ENCODE data around the gene PAAF1. TPM values are rescaled to one million over a fixed set of nuclear protein-coding genes. Genes with fewer than 3 reads are reported as not detected.

Gene PAAF1
- total and polyA plus RNA-seq, 2 of the 13 experiments (the other 11 are each of a cell fraction or from before 2014, with no cell fraction given) = 13.5 to 28.8 TPM

GRCh38 chr11:73950869-73951710, 74.3 kb downstream of the PAAF1 start, which contains the start of gene DNAJB13 (continued):
- TF ChIP-seq ZBTB40 (IDR thresholded peaks at IDR 0.05) (no peak), ZBTB40 (CRISPR knock-in tag; IDR thresholded peaks at IDR 0.05) (no peak), AGO2 (optimal IDR thresholded peaks at IDR 0.05; ENCODE audit: low read depth, low read length) (no peak), FOXK1 (CRISPR knock-in tag; IDR thresholded peaks at IDR 0.05; ENCODE audit: borderline replicate concordance, low read depth) (peak; percentile 56; the same call in 1 of the 2 replicates), HDAC1 (CRISPR knock-in tag; IDR thresholded peaks at IDR 0.05) (peak; percentile 79), TARDBP (CRISPR knock-in tag; IDR thresholded peaks at IDR 0.05) (peak; percentile 51; the same call in 1 of the 2 replicates), FOXA3 (CRISPR knock-in tag; IDR thresholded peaks at IDR 0.05) (0 out of 2 replicates have a peak, but pooled peaks have one; percentile 18), ATF7 (IDR thresholded peaks at IDR 0.05) (no peak), ATF7 (CRISPR knock-in tag; IDR thresholded peaks at IDR 0.05) (no peak), SATB2 (CRISPR knock-in tag; IDR thresholded peaks at IDR 0.05) (no peak), IRF9 (CRISPR knock-in tag; IDR thresholded peaks at IDR 0.05; ENCODE audit: borderline replicate concordance) (no peak), PHF21A (CRISPR knock-in tag; IDR thresholded peaks at IDR 0.05) (peak; percentile 31; the same call in 1 of the 2 replicates), ZNF629 (CRISPR knock-in tag; conservative IDR thresholded peaks at IDR 0.05) (peak; percentile 90)
